Neural progenitor cell (in vitro differentiated cells): ENCODE measurements around the gene FBXW8. TPM values are rescaled to one million over a fixed set of nuclear protein-coding genes. Genes with fewer than 3 reads are reported as not detected.

Experiments used
- DNase-seq: peaks from one replicate; pipeline ENCODE4 v3.0.0-alpha.2; 2016; ENCODE audit warnings: low spot score
- H2AFZ ChIP-seq: fragments of 200-600 bp; sonication (generic); replicated peaks from 2 replicates; pipeline ENCODE4 v1.6.1; 2016; ENCODE audit warnings: antibody characterized with exemption
- H3F3A ChIP-seq: fragments of 200-600 bp; sonication (generic); 2 replicates; pipeline ENCODE4 v1.6.1; 2016; ENCODE audit warnings: antibody characterized with exemption, low read depth
- H3K27ac ChIP-seq: fragments of 200-600 bp; sonication (generic); 2 replicates; pipeline ENCODE4 v1.5.1; 2016; ENCODE audit warnings: mild to moderate bottlenecking
- H3K27me3 ChIP-seq: fragments of 200-600 bp; sonication (generic); 2 replicates; pipeline ENCODE4 v1.6.1; 2016; ENCODE audit warnings: mild to moderate bottlenecking, moderate library complexity
- H3K36me3 ChIP-seq: fragments of 200-600 bp; sonication (generic); 2 replicates; pipeline ENCODE4 v1.5.1; 2016
- H3K4me1 ChIP-seq: fragments of 200-600 bp; sonication (generic); 2 replicates; pipeline ENCODE4 v1.6.1; 2016; ENCODE audit warnings: mixed run types
- H3K4me2 ChIP-seq: fragments of 200-600 bp; sonication (generic); 2 replicates; pipeline ENCODE4 v1.6.1; 2016
- H3K4me3 ChIP-seq: fragments of 200-600 bp; sonication (generic); 2 replicates; pipeline ENCODE4 v1.5.1; 2016
- H3K79me2 ChIP-seq: fragments of 200-600 bp; sonication (generic); 2 replicates; pipeline ENCODE4 v1.6.1; 2016; ENCODE audit warnings: low read depth
- H3K9ac ChIP-seq: fragments of 200-600 bp; sonication (generic); 2 replicates; pipeline ENCODE4 v1.6.1; 2016
- H3K9me3 ChIP-seq: fragments of 200-600 bp; sonication (generic); 2 replicates; pipeline ENCODE4 v1.5.1; 2016; ENCODE audit warnings: low read depth
- H4K20me1 ChIP-seq: fragments of 200-600 bp; sonication (generic); 2 replicates; pipeline ENCODE4 v1.6.1; 2016; ENCODE audit warnings: low read depth
- H3K27ac Mint-ChIP-seq: 3 replicates; pipeline ENCODE4 v1.8.0; 2021; ENCODE audit warnings: mixed read lengths
- H3K27me3 Mint-ChIP-seq: 2 replicates; pipeline ENCODE4 v1.8.0; 2022; ENCODE audit warnings: low read depth, mild to moderate bottlenecking, inconsistent platforms, moderate library complexity, mixed read lengths; ENCODE audit not compliant: insufficient read depth
- H3K36me3 Mint-ChIP-seq: 3 replicates; pipeline ENCODE4 v1.8.0; 2021; ENCODE audit warnings: mixed read lengths
- H3K4me1 Mint-ChIP-seq: 3 replicates; pipeline ENCODE4 v1.8.0; 2021; ENCODE audit warnings: mixed read lengths
- H3K4me3 Mint-ChIP-seq: 3 replicates; pipeline ENCODE4 v1.8.0; 2021; ENCODE audit warnings: mild to moderate bottlenecking, moderate library complexity, mixed read lengths
- H3K9me3 Mint-ChIP-seq: 3 replicates; pipeline ENCODE4 v1.8.0; 2020; ENCODE audit warnings: mixed read lengths
- EZH2 ChIP-seq: fragments of 200-600 bp; sonication (generic); IDR thresholded peaks from 2 replicates; pipeline ENCODE4 v1.6.1; 2017; ENCODE audit warnings: antibody characterized with exemption, mild to moderate bottlenecking, moderate library complexity
- EZH2phosphoT487 ChIP-seq: fragments of 200-600 bp; sonication (generic); IDR thresholded peaks from 2 replicates; pipeline ENCODE4 v1.6.1; 2017; ENCODE audit warnings: antibody characterized with exemption
- total RNA-seq: library from RNA; depleted of rRNA; stranded (reverse); fragments of >200 nt; gene quantifications from 2 replicates; pipeline ENCODE4 v1.2.3, GENCODE V29; 2015; ENCODE audit warnings: low replicate concordance
- TF ChIP-seq, protein P1 (sequence below): fragments of 200-600 bp; sonication (generic); IDR thresholded peaks from 2 replicates; pipeline ENCODE4 v1.5.1; 2017; ENCODE audit warnings: antibody characterized with exemption, mild to moderate bottlenecking

FBXW8 gene
- total RNA-seq, 1 donor from 2014 or later = 20.7 TPM

DNA sequence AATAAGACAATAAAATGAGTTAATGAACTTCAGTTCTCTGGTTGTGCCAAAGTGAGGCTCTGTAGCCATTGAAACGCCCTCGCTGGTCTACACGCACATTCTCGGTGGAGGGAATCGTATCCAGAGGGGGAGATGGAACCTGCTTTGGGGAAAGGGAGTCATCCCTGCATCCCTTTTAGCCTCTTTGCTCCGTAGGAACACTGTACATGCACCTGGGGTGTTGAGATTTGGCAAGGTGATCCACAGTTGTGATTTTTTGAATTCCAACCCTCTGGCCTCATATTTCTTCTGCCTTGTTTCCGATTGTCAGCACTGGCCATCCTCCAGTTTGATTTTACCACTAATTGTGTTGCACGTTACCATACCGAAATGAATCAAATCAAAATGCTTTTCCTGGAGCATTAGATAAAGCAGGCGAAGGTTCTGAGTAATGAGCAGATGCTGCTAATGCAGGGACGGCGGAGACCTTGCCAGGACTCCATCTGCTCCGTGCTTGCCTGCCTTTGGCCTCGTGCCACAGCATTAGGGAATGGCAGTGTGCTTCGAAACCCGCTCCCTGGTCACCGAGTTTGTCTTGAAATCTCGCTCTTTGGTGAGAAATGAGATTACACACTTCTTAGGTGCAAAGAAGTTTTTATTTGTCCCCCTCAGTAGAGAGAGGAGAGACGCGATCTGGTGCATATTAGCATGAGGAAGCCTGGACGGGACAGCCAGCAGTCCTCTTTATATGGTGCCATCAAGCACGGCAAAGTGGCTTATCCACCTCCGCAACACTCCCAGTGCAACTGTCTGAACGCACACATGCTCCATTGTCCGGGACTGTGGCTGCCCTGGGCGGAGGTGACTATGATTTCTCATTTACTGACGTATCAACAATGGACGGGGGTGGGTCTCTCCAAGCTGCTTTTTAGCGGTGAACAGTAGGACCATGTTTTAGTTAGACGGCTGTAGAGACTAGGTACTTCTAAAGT is 59.1 kb downstream of the FBXW8 start:
- Histone ChIP-seq H2AFZ (no peak overlapping the region), H3K36me3 (peaks cover 4% of the 10 kb centered on the region), H3K4me1 (peaks cover 3% of the 10 kb centered on the region), H3K79me2 (no peaks in the 10 kb centered on the region), H3K27me3 (no peaks in the 10 kb centered on the region), H3K27ac (no peak overlapping the region), H3F3A (no peaks in the 10 kb centered on the region), H3K4me3 (no peak overlapping the region), H3K9ac (no peak overlapping the region), H3K9me3 (no peaks in the 10 kb centered on the region), H4K20me1 (peaks cover 3% of the 10 kb centered on the region), H3K4me2 (no peak overlapping the region)
- peak overlapping the region; percentile 48 for H3K27ac Mint-ChIP-seq
- peak overlapping the region; percentile 19 for H3K4me3 Mint-ChIP-seq
- no peaks in the 10 kb centered on the region for H3K9me3 Mint-ChIP-seq
- H3K4me1 Mint-ChIP-seq = peaks cover 18% of the 10 kb centered on the region
- peaks cover 20% of the 10 kb centered on the region for H3K36me3 Mint-ChIP-seq
- no peak for TF ChIP-seq EZH2
- TF ChIP-seq, protein P1, sequence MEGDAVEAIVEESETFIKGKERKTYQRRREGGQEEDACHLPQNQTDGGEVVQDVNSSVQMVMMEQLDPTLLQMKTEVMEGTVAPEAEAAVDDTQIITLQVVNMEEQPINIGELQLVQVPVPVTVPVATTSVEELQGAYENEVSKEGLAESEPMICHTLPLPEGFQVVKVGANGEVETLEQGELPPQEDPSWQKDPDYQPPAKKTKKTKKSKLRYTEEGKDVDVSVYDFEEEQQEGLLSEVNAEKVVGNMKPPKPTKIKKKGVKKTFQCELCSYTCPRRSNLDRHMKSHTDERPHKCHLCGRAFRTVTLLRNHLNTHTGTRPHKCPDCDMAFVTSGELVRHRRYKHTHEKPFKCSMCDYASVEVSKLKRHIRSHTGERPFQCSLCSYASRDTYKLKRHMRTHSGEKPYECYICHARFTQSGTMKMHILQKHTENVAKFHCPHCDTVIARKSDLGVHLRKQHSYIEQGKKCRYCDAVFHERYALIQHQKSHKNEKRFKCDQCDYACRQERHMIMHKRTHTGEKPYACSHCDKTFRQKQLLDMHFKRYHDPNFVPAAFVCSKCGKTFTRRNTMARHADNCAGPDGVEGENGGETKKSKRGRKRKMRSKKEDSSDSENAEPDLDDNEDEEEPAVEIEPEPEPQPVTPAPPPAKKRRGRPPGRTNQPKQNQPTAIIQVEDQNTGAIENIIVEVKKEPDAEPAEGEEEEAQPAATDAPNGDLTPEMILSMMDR = no peak
- TF ChIP-seq EZH2phosphoT487 = no peak
- DNase-seq = peak; percentile 52
- H3K27me3 Mint-ChIP-seq = peaks cover 2% of the 10 kb centered on the region

DNA sequence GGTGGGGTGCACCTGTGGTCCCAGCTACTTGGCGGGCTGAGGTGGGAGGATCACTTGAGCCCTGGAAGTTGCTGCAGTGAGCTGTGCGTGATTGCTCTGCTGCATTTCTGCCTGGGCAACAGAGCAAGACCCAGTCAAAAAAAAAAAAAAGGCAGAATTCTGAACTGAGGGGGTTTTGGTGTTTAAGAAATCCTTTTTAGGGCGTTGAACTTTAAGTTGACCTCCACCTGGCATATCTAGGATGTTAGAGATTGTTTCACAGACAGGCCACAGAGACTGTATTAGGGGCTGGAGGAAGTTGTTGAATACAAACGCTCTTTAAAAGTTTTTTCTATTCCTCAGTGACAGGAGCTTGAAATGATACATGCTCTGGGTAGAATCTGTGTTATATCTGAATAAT is 60.5 kb downstream of the FBXW8 start:
- Histone ChIP-seq H2AFZ (no peak overlapping the region), H3K79me2 (no peaks in the 10 kb centered on the region), H3K27ac (no peak overlapping the region), H3K4me1 (peaks cover 3% of the 10 kb centered on the region), H3K4me3 (no peak overlapping the region), H3K9me3 (no peaks in the 10 kb centered on the region), H3K4me2 (no peak overlapping the region), H3K9ac (no peak overlapping the region), H3F3A (no peaks in the 10 kb centered on the region), H3K27me3 (no peaks in the 10 kb centered on the region), H4K20me1 (peaks cover 3% of the 10 kb centered on the region), H3K36me3 (peaks cover 4% of the 10 kb centered on the region)
- TF ChIP-seq EZH2 (no peak), EZH2phosphoT487 (no peak)
- TF ChIP-seq, protein P1 = no peak
- H3K27me3 Mint-ChIP-seq = peaks cover 2% of the 10 kb centered on the region
- H3K27ac Mint-ChIP-seq = no peak overlapping the region
- H3K9me3 Mint-ChIP-seq = no peaks in the 10 kb centered on the region
- peaks cover 17% of the 10 kb centered on the region for H3K36me3 Mint-ChIP-seq
- H3K4me1 Mint-ChIP-seq = peaks cover 18% of the 10 kb centered on the region
- DNase-seq = no peak
- H3K4me3 Mint-ChIP-seq = no peak overlapping the region

DNA sequence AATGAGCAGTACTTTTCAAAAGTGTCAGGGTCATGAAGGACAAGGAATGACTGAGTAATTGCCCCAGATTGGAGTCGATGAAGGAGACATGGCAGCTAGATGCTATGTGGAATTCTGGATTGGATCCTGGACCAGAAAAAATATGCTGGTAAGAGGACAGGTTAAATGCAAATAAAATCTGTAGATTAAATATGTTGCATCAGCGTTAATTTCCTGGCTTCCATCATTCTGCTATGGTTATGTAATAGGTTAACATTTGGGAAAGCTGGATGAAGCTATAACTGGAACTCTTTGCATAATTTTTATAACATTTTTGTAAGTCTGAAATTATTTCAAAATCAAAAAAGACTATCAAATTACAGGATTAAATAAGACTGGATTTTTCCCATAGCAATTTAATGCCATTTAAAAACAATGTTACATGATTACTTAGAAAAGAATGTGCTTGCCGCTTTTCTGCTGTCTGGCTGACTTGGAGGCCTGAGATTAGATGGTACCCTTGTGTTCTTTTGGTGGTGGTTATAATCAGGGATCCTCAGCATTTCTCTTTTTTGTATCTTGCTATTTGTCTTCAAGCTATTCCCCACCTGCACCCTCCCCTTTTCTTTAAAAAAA is 65.1 kb downstream of the FBXW8 start:
- no peaks in the 10 kb centered on the region for H3F3A ChIP-seq
- Mint-ChIP-seq H3K4me3 (no peak overlapping the region), H3K4me1 (peaks cover under 1% of the 10 kb centered on the region), H3K9me3 (no peaks in the 10 kb centered on the region), H3K27me3 (no peaks in the 10 kb centered on the region), H3K36me3 (peaks cover 12% of the 10 kb centered on the region), H3K27ac (no peak overlapping the region)
- H4K20me1 ChIP-seq = no peaks in the 10 kb centered on the region
- no peak overlapping the region for H3K4me3 ChIP-seq
- no peak overlapping the region for H3K27ac ChIP-seq
- no peak for TF ChIP-seq EZH2phosphoT487
- no peaks in the 10 kb centered on the region for H3K79me2 ChIP-seq
- no peak overlapping the region for H3K9ac ChIP-seq
- H3K9me3 ChIP-seq = no peaks in the 10 kb centered on the region
- no peaks in the 10 kb centered on the region for H3K36me3 ChIP-seq
- no peaks in the 10 kb centered on the region for H3K4me1 ChIP-seq
- no peak overlapping the region for H3K4me2 ChIP-seq
- no peaks in the 10 kb centered on the region for H3K27me3 ChIP-seq
- no peak for DNase-seq
- no peak overlapping the region for H2AFZ ChIP-seq
